A204.1 (cell line): ENCODE data around the gene NPFF.

Experiments used
- FAIRE-seq: peaks from 2 replicates; lab custom pipeline; 2012; peaks lifted over from hg19 to GRCh38; lab: Jason Lieb, UNC

NPFF gene

GRCh38 chr12:53474819-53475218 lies 32.5 kb downstream of the NPFF start:
- FAIRE-seq: no peak

- FAIRE-seq: no peak
Observed at GRCh38 chr12:53474077-53474476, 33.2 kb downstream of the NPFF start.

GRCh38 chr12:53472056-53472582 lies 35.2 kb downstream of the NPFF start:
- FAIRE-seq: no peak

- FAIRE-seq: no peak
Observed at GRCh38 chr12:53468282-53468681, 39.0 kb downstream of the NPFF start.

- FAIRE-seq: no peak
Observed at GRCh38 chr12:53467880-53468279, 39.4 kb downstream of the NPFF start.

GRCh38 chr12:53467082-53467481 lies 40.2 kb downstream of the NPFF start:
- FAIRE-seq: no peak

- no peak for FAIRE-seq
Observed at GRCh38 chr12:53466640-53467039, 40.6 kb downstream of the NPFF start.

GRCh38 chr12:53465679-53466078 lies 41.6 kb downstream of the NPFF start:
- no peak for FAIRE-seq

GRCh38 chr12:53464685-53465418 lies 42.4 kb downstream of the NPFF start:
- no peak for FAIRE-seq

GRCh38 chr12:53463802-53464560 lies 43.3 kb downstream of the NPFF start:
- no peak for FAIRE-seq

- no peak for FAIRE-seq
Observed at GRCh38 chr12:53462935-53463334, 44.3 kb downstream of the NPFF start.

GRCh38 chr12:53461591-53461990 lies 45.7 kb downstream of the NPFF start:
- no peak for FAIRE-seq

- no peak for FAIRE-seq
Observed at GRCh38 chr12:53461059-53461458, 46.2 kb downstream of the NPFF start.

- no peak for FAIRE-seq
Observed at GRCh38 chr12:53459097-53459496, 48.2 kb downstream of the NPFF start.
